Stimulated activated CD8-positive, alpha-beta memory T cell treated with anti-CD3 and anti-CD28 coated beads, Interleukin-4, amount 100 ng/mL, for 1 hour (primary cell): ENCODE data around the gene WRAP53.

Source experiments
- DNase-seq, 2 donors: peaks; one replicate each; pipeline ENCODE4 v3.0.0-alpha.2; 2020; ENCODE audit warnings: low read depth in 2 of 2, low spot score in 1 of 2

Gene WRAP53

GRCh38 chr17:7677388-7678067 is 10.7 kb upstream of the WRAP53 start:
- no peak for DNase-seq

GRCh38 chr17:7684851-7685532 is 3.3 kb upstream of the WRAP53 start:
- no peak for DNase-seq

GRCh38 chr17:7685533-7686221 is 2.6 kb upstream of the WRAP53 start:
- DNase-seq: peak; percentile 76 to 85

- DNase-seq: peak; percentile 57 to 58
Observed at GRCh38 chr17:7686222-7687071, 1.8 kb upstream of the WRAP53 start.

GRCh38 chr17:7687072-7687907 is 987 bp upstream of the WRAP53 start, which contains the start of gene TP53:
TSS of gene TP53 (minus strand) at chr17:7687490. CDS start at chr17:7676594, 10,896 bp downstream.
- DNase-seq: peak; percentile 50 to 78

- DNase-seq: no peak
Observed at GRCh38 chr17:7688808-7689316, 585 bp downstream of the WRAP53 start.

GRCh38 chr17:7695586-7695985 is 7.3 kb downstream of the WRAP53 start:
- no peak for DNase-seq

GRCh38 chr17:7697828-7698588 is 9.7 kb downstream of the WRAP53 start:
- no peak for DNase-seq

- no peak for DNase-seq
Observed at GRCh38 chr17:7700510-7700909, 12.2 kb downstream of the WRAP53 start.

GRCh38 chr17:7701681-7702080 is 13.4 kb downstream of the WRAP53 start:
- DNase-seq: no peak

GRCh38 chr17:7702776-7703175 is 14.5 kb downstream of the WRAP53 start:
- DNase-seq: no peak

- DNase-seq: no peak
Observed at GRCh38 chr17:7703584-7704479, 15.6 kb downstream of the WRAP53 start.

- no peak for DNase-seq
Observed at GRCh38 chr17:7704601-7705268, 16.5 kb downstream of the WRAP53 start, which contains the start of gene EFNB3. TSS of gene EFNB3 (plus strand) at chr17:7705202. CDS start at chr17:7705599, 397 bp downstream.

GRCh38 chr17:7705269-7706255 is 17.3 kb downstream of the WRAP53 start:
- no peak for DNase-seq

- DNase-seq: no peak
Observed at GRCh38 chr17:7706631-7707354, 18.5 kb downstream of the WRAP53 start.

GRCh38 chr17:7707446-7707845 is 19.2 kb downstream of the WRAP53 start:
- no peak for DNase-seq
